GM21423 (cell line): ENCODE measurements around the gene SESTD1.

Experiments
- ATAC-seq: cut with Tn5 transposase; IDR thresholded peaks from one replicate; pipeline ENCODE4 v1.9.1; 2021; ENCODE audit warnings: mild to moderate bottlenecking, moderate library complexity; ENCODE audit not compliant: unreplicated experiment

The SESTD1 gene

DNA sequence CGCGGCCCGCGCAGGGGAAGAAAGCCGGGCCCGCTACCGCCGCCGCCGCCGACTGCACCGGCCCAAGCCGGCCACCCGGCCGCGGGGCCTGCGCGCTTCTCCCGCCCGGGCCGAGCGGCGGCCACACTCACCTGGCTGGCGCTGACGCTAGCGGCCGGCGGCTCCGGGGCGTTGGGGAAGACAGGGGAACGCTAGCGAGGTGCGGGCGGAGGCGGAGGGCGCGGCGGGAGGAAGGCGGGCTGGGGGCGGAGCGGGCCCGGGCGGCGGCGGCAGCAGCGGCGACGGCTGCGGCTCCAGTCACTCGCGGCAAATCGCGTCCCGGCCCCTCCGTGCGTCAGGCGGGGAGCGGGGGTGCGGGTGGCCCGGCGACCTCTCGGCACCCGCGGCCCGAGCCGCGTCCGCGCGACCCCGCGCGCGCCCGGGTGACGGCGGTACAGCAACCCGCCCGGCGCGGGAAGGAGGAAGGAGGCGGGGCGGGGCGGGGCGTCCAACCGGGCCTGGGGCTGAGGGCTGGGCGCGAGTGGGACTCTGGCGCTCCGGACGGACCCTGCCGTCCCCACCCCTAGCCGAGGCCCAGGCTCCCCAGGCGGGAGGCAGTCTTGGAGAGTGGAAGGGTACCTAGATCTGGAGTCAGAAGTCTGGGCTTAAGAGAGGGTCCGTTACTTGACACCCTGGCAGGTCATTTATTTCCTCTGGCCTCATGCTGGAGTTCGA is at the start of gene SESTD1:
Gene SESTD1 (minus strand): TSS at position 465 of the 714 bp plus-strand sequence. CDS start 72,991 bp downstream, outside the sequence.
- peak; percentile 62 for ATAC-seq

GRCh38 chr2:179313057-179313456 is 48.4 kb upstream of the SESTD1 start:
- ATAC-seq = no peak

GRCh38 chr2:179311101-179311500 is 46.5 kb upstream of the SESTD1 start:
- no peak for ATAC-seq

- no peak for ATAC-seq
These were observed 43.2 kb upstream of the SESTD1 start for GRCh38 chr2:179307616-179308371.

GRCh38 chr2:179305125-179305524 is 40.5 kb upstream of the SESTD1 start:
- no peak for ATAC-seq

DNA sequence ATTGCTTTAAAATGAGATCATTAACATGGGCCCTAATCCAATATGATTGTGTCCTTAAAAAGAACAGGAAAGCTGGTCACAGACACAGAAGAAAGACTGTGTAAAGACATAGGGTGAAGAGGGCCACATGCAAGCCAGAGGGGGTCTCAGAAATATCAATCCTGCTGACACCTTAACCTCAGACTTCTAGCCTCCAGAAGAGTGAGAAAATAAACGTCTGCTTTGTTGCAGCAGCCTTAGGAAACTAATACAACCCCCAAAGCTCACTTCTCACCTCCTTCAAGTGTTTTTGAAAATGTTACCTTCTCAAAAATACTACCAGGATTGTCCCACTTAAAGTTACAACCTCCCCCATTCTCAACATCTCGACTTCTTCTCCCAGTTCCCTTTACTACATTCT is 39.8 kb upstream of the SESTD1 start:
- ATAC-seq = no peak

- no peak for ATAC-seq
These were observed 38.3 kb upstream of the SESTD1 start for GRCh38 chr2:179302764-179303571.

- ATAC-seq = no peak
These were observed 37.5 kb upstream of the SESTD1 start for GRCh38 chr2:179302149-179302548.

DNA sequence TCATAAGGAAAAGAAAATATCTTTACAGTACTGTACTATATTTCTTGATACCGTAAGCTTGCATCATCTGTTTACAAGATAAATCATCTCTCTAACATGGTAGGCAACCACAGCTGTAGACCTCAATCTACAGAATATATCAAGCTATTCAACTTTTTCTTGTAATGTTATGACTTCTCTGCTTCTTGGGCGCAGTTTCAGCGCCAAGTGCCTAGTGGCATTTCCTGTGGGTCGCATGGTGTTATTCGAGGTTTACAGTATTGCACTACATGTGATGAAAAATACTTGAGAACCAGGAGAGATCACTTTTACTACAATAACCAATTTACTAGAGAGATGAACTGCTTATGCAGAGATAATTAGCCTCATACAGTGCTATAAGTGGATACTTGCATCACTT is 34.0 kb upstream of the SESTD1 start:
- ATAC-seq = no peak

DNA sequence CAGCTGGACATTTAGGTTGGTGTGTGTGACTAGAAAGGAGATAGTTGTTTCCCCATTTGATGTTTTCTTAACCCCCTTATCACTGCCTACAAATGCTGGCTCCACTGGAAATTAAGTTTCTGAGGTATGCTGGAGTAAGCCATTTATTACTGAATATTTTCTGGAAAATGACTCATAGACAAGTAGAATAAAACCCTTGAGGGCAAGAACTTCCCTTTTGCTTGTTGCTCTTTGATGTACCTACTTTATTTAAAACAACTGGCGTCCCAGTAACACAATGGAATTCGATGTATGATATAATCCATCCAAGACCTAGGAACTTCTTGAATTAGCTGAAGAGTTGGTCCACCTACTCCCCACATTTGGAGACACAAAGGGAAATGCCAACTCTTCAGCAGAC is 33.3 kb upstream of the SESTD1 start:
- no peak for ATAC-seq

- ATAC-seq = no peak
These were observed 25.7 kb upstream of the SESTD1 start for GRCh38 chr2:179290329-179290728.

- no peak for ATAC-seq
These were observed 20.4 kb upstream of the SESTD1 start for GRCh38 chr2:179285060-179285459.

GRCh38 chr2:179277429-179278196 is 13.0 kb upstream of the SESTD1 start:
- ATAC-seq = no peak

GRCh38 chr2:179275253-179276012 is 10.8 kb upstream of the SESTD1 start:
- ATAC-seq = no peak

GRCh38 chr2:179274749-179275148 is 10.1 kb upstream of the SESTD1 start:
- peak; percentile 98 for ATAC-seq

GRCh38 chr2:179273461-179273962 is 8.9 kb upstream of the SESTD1 start:
- ATAC-seq = no peak

DNA sequence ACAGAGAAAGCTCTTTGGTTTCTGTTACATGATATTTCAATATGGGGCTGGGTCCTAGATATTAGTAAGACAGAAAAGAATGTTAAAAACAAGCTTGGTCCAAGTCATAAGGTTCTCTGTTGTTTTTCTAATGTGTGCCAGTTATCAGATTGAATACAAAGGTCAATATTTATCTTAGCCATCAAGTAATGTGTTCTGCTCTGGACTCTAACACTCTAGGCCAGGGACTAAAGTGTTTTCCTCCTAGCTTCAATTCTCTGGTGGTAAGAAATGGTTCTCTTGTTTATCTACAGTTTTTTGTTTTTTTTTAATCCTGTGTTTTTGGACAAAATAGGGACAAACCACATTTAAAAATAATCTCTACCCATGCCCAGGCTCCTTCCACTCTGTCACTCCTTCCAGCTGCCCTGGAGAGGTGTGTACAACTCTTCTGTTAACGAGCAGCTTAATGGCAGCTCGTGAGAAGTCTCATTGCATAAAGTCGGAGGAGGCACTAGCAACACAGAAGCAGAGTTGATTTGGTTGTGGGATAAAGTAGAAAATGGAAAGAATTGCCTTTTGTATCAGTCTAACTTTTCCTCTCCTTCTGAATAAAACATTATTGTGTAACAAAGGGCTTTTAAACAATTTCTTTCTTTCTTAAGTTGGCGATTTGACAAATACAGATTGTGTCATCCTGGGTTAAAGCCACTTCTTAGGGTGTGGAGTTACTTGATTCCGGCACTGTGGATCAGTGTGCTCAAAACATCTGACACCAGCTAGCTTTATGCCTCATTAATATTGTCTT is 8.0 kb upstream of the SESTD1 start:
- ATAC-seq = no peak

- ATAC-seq = no peak
These were observed 6.1 kb upstream of the SESTD1 start for GRCh38 chr2:179270689-179271088.
